ENCODE results near the gene CEBPE.

CEBPE gene

GRCh38 chr14:23124337-23124954 lies 5.4 kb upstream of the CEBPE start:
- peaks cover 7% of the 10 kb centered on the region for H3K4me1 ChIP-seq (ENCODE audit: control insufficient read depth, low read depth, low read length)
- no peak overlapping the region for H3K18ac ChIP-seq (ENCODE audit: low read length)
- no peak overlapping the region for H3K4me3 ChIP-seq (ENCODE audit: low read length)
- no CpG with 5 or more reads among the region's 13 CpGs for WGBS (ENCODE audit: extremely low coverage, insufficient coverage, low lambda C conversion rate)
- no peak overlapping the region for H4K5ac ChIP-seq (ENCODE audit: low read length)
- H3K9ac ChIP-seq (ENCODE audit: low read length), result no peak overlapping the region
- DNase-seq, result no peak
- H2BK120ac ChIP-seq (ENCODE audit: low read depth, low read length), result no peak overlapping the region
- no peaks in the 10 kb centered on the region for H3K79me2 ChIP-seq (ENCODE audit: control insufficient read depth, insufficient read depth, low read length)
- H3K4ac ChIP-seq (ENCODE audit: low read depth, low read length), result no peak overlapping the region
- H3K79me1 ChIP-seq (ENCODE audit: low read length), result no peaks in the 10 kb centered on the region
- H3K27ac ChIP-seq (ENCODE audit: low read depth, low read length), result no peak overlapping the region
- no peak overlapping the region for H3K23ac ChIP-seq (ENCODE audit: low read length)
- no peak overlapping the region for H2BK5ac ChIP-seq (ENCODE audit: low read length)
- H3K36me3 ChIP-seq (ENCODE audit: control insufficient read depth, insufficient read depth, low read length), result peaks cover 4% of the 10 kb centered on the region
- no peak overlapping the region for H4K8ac ChIP-seq (ENCODE audit: low read depth, low read length)
- no peaks in the 10 kb centered on the region for H3K27me3 ChIP-seq (ENCODE audit: insufficient read depth, low read length, poor library complexity)
- no peak overlapping the region for H2AK5ac ChIP-seq (ENCODE audit: low read length)
- no peak overlapping the region for H3K4me2 ChIP-seq (ENCODE audit: low read length)
- no peak overlapping the region for H2BK15ac ChIP-seq (replicated peaks; ENCODE audit: low read depth)
- H3K56ac ChIP-seq (ENCODE audit: low read length), result no peak overlapping the region

GRCh38 chr14:23123419-23123818 lies 4.4 kb upstream of the CEBPE start:
- Histone ChIP-seq H2BK5ac (ENCODE audit: low read length) (no peak overlapping the region), H3K4me2 (ENCODE audit: low read length) (no peak overlapping the region), H3K79me2 (ENCODE audit: control insufficient read depth, insufficient read depth, low read length) (no peaks in the 10 kb centered on the region), H3K56ac (ENCODE audit: low read length) (no peak overlapping the region), H3K36me3 (ENCODE audit: control insufficient read depth, insufficient read depth, low read length) (peaks cover 4% of the 10 kb centered on the region), H4K8ac (ENCODE audit: low read depth, low read length) (no peak overlapping the region), H3K4ac (ENCODE audit: low read depth, low read length) (no peak overlapping the region), H3K27ac (ENCODE audit: low read depth, low read length) (no peak overlapping the region), H3K27me3 (ENCODE audit: insufficient read depth, low read length, poor library complexity) (no peaks in the 10 kb centered on the region), H3K79me1 (ENCODE audit: low read length) (no peaks in the 10 kb centered on the region), H3K4me3 (ENCODE audit: low read length) (no peak overlapping the region), H2BK120ac (ENCODE audit: low read depth, low read length) (no peak overlapping the region), H4K5ac (ENCODE audit: low read length) (no peak overlapping the region), H2BK15ac (replicated peaks; ENCODE audit: low read depth) (no peak overlapping the region), H2AK5ac (ENCODE audit: low read length) (no peak overlapping the region), H3K23ac (ENCODE audit: low read length) (no peak overlapping the region), H3K18ac (ENCODE audit: low read length) (no peak overlapping the region), H3K4me1 (ENCODE audit: control insufficient read depth, low read depth, low read length) (peaks cover 11% of the 10 kb centered on the region), H3K9ac (ENCODE audit: low read length) (no peak overlapping the region)
- no CpG with 5 or more reads among the region's 8 CpGs for WGBS (ENCODE audit: extremely low coverage, insufficient coverage, low lambda C conversion rate)
- DNase-seq, result no peak

- no CpG with 5 or more reads among the region's 6 CpGs for WGBS (ENCODE audit: extremely low coverage, insufficient coverage, low lambda C conversion rate)
Measured at GRCh38 chr14:23122086-23122485, 3.0 kb upstream of the CEBPE start.

GRCh38 chr14:23121361-23121771 lies 2.3 kb upstream of the CEBPE start:
- peak; percentile 84 for DNase-seq
- H3K27ac ChIP-seq (ENCODE audit: low read depth, low read length), result peak overlapping the region; percentile 6

More at GRCh38 chr14:23122086-23122485, 3.0 kb upstream of the CEBPE start:
- Histone ChIP-seq H2BK15ac (replicated peaks; ENCODE audit: low read depth) (no peak overlapping the region), H3K36me3 (ENCODE audit: control insufficient read depth, insufficient read depth, low read length) (no peaks in the 10 kb centered on the region), H3K18ac (ENCODE audit: low read length) (no peak overlapping the region), H3K56ac (ENCODE audit: low read length) (peak overlapping the region; percentile 25), H3K79me1 (ENCODE audit: low read length) (no peaks in the 10 kb centered on the region), H3K27me3 (ENCODE audit: insufficient read depth, low read length, poor library complexity) (no peaks in the 10 kb centered on the region), H3K4me2 (ENCODE audit: low read length) (no peak overlapping the region), H3K9ac (ENCODE audit: low read length) (no peak overlapping the region), H3K23ac (ENCODE audit: low read length) (no peak overlapping the region), H3K27ac (ENCODE audit: low read depth, low read length) (no peak overlapping the region), H3K4ac (ENCODE audit: low read depth, low read length) (no peak overlapping the region), H3K4me3 (ENCODE audit: low read length) (no peak overlapping the region), H4K8ac (ENCODE audit: low read depth, low read length) (no peak overlapping the region), H2BK120ac (ENCODE audit: low read depth, low read length) (no peak overlapping the region), H2BK5ac (ENCODE audit: low read length) (no peak overlapping the region), H3K79me2 (ENCODE audit: control insufficient read depth, insufficient read depth, low read length) (no peaks in the 10 kb centered on the region), H3K4me1 (ENCODE audit: control insufficient read depth, low read depth, low read length) (peaks cover 11% of the 10 kb centered on the region), H4K5ac (ENCODE audit: low read length) (no peak overlapping the region), H2AK5ac (ENCODE audit: low read length) (peak overlapping the region; percentile 27)
- no peak for DNase-seq

GRCh38 chr14:23120541-23121251 lies 1.6 kb upstream of the CEBPE start:
- no CpG with 5 or more reads among the region's 9 CpGs for WGBS (ENCODE audit: extremely low coverage, insufficient coverage, low lambda C conversion rate)
- peak; percentile 94 for DNase-seq
- Histone ChIP-seq H2BK120ac (ENCODE audit: low read depth, low read length) (no peak overlapping the region), H3K27ac (ENCODE audit: low read depth, low read length) (no peak overlapping the region), H4K8ac (ENCODE audit: low read depth, low read length) (no peak overlapping the region), H3K4me2 (ENCODE audit: low read length) (no peak overlapping the region), H3K36me3 (ENCODE audit: control insufficient read depth, insufficient read depth, low read length) (no peaks in the 10 kb centered on the region), H3K9ac (ENCODE audit: low read length) (peak overlapping the region; percentile 46), H3K79me2 (ENCODE audit: control insufficient read depth, insufficient read depth, low read length) (no peaks in the 10 kb centered on the region), H2AK5ac (ENCODE audit: low read length) (no peak overlapping the region), H3K4me3 (ENCODE audit: low read length) (no peak overlapping the region), H2BK5ac (ENCODE audit: low read length) (no peak overlapping the region), H4K5ac (ENCODE audit: low read length) (no peak overlapping the region), H3K4me1 (ENCODE audit: control insufficient read depth, low read depth, low read length) (peaks cover 15% of the 10 kb centered on the region), H2BK15ac (replicated peaks; ENCODE audit: low read depth) (no peak overlapping the region), H3K79me1 (ENCODE audit: low read length) (no peaks in the 10 kb centered on the region), H3K27me3 (ENCODE audit: insufficient read depth, low read length, poor library complexity) (no peaks in the 10 kb centered on the region), H3K23ac (ENCODE audit: low read length) (no peak overlapping the region), H3K18ac (ENCODE audit: low read length) (no peak overlapping the region), H3K4ac (ENCODE audit: low read depth, low read length) (no peak overlapping the region), H3K56ac (ENCODE audit: low read length) (peak overlapping the region; percentile 69)

More at GRCh38 chr14:23121361-23121771, 2.3 kb upstream of the CEBPE start:
- Histone ChIP-seq H2AK5ac (ENCODE audit: low read length) (no peak overlapping the region), H4K5ac (ENCODE audit: low read length) (no peak overlapping the region), H2BK5ac (ENCODE audit: low read length) (peak overlapping the region; percentile 1), H3K79me1 (ENCODE audit: low read length) (no peaks in the 10 kb centered on the region), H3K4me1 (ENCODE audit: control insufficient read depth, low read depth, low read length) (peaks cover 11% of the 10 kb centered on the region), H3K4me2 (ENCODE audit: low read length) (no peak overlapping the region), H3K79me2 (ENCODE audit: control insufficient read depth, insufficient read depth, low read length) (no peaks in the 10 kb centered on the region), H2BK120ac (ENCODE audit: low read depth, low read length) (no peak overlapping the region), H3K23ac (ENCODE audit: low read length) (no peak overlapping the region), H3K56ac (ENCODE audit: low read length) (peak overlapping the region; percentile 25), H3K27me3 (ENCODE audit: insufficient read depth, low read length, poor library complexity) (no peaks in the 10 kb centered on the region), H3K18ac (ENCODE audit: low read length) (peak overlapping the region; percentile 20), H3K9ac (ENCODE audit: low read length) (peak overlapping the region; percentile 3), H2BK15ac (replicated peaks; ENCODE audit: low read depth) (no peak overlapping the region), H3K36me3 (ENCODE audit: control insufficient read depth, insufficient read depth, low read length) (no peaks in the 10 kb centered on the region), H3K4me3 (ENCODE audit: low read length) (no peak overlapping the region), H4K8ac (ENCODE audit: low read depth, low read length) (no peak overlapping the region), H3K4ac (ENCODE audit: low read depth, low read length) (no peak overlapping the region)
- WGBS (ENCODE audit: extremely low coverage, insufficient coverage, low lambda C conversion rate), result no CpG with 5 or more reads among the region's 6 CpGs

Measured in mesendoderm (in vitro differentiated cells).